ENCODE data around the gene MGST1.
"Not testable (repeated sequence)": the region's sequence is repeated elsewhere in the genome, so short reads cannot be mapped to it uniquely, and the experiment has no call there.

GRCh38 chr12:16382652-16383312 lies 35.3 kb downstream of the MGST1 start:
- not testable (repeated sequence) for TF ChIP-seq CTCF, POLR2A (IDR thresholded peaks at IDR 0.05)

All from suprapubic skin (tissue), 3 donors.